Activated CD4-positive, alpha-beta memory T cell treated with anti-CD3 and anti-CD28 coated beads, Interleukin-2, amount 10 ng/mL, durations not matched to agents 7 days and 5 days (primary cell): ENCODE data around the gene ATP8B3. TPM values are rescaled to one million over a fixed set of nuclear protein-coding genes. Genes with fewer than 3 reads are reported as not detected.

Source experiments
- total RNA-seq, 2 experiments: library from RNA; stranded (reverse); gene quantifications; one replicate each; pipeline ENCODE4 v1.2.3, GENCODE V29; 2021

ATP8B3 gene
- total RNA-seq, 2 experiments from 2014 or later = 22.5 to 23.3 TPM

Other genes starting within 250 kb of the ATP8B3 start
- gene MEX3D, start 244.0 kb downstream of the ATP8B3 start, total RNA-seq = 1 to 10 TPM; 7.6 to 8.4 TPM
- gene MBD3, start 219.4 kb downstream of the ATP8B3 start, total RNA-seq = 10 to 100 TPM; 63.6 to 66.8 TPM
- 100 to 1,000 TPM; 177 to 191 TPM for gene UQCR11, start 206.8 kb downstream of the ATP8B3 start, total RNA-seq
- 10 to 100 TPM; 67.3 to 71.2 TPM for gene TCF3, start 159.7 kb downstream of the ATP8B3 start, total RNA-seq
- not detected for gene ONECUT3, start 58.8 kb downstream of the ATP8B3 start, total RNA-seq
- gene REXO1, start 36.2 kb upstream of the ATP8B3 start, total RNA-seq = 10 to 100 TPM; 46.5 to 47.5 TPM
- gene KLF16, start 51.3 kb upstream of the ATP8B3 start, total RNA-seq = 10 to 100 TPM; 24.6 to 25.7 TPM
- gene ABHD17A, start 73.2 kb upstream of the ATP8B3 start, total RNA-seq = 100 to 1,000 TPM; 255 to 259 TPM
- 10 to 100 TPM; 13.3 to 15.5 TPM for gene ADAT3, start 93.1 kb upstream of the ATP8B3 start, total RNA-seq
- gene SCAMP4, start 93.1 kb upstream of the ATP8B3 start, total RNA-seq = 10 to 100 TPM; 36.5 to 39.7 TPM
- 100 to 1,000 TPM; 130 to 132 TPM for gene CSNK1G2, start 128.9 kb upstream of the ATP8B3 start, total RNA-seq
- 10 to 100 TPM; 55.4 to 57.1 TPM for gene BTBD2, start 203.4 kb upstream of the ATP8B3 start, total RNA-seq
- 100 to 1,000 TPM; 239 to 253 TPM for gene MKNK2, start 239.0 kb upstream of the ATP8B3 start, total RNA-seq